HEK293 (cell line): ENCODE results near the gene LRBA.

Experiments
- FEZF1 ChIP-seq: fragments of 450-650 bp; formaldehyde crosslinking; IDR thresholded peaks from 2 replicates; pipeline ENCODE4 v1.5.1; 2016; ENCODE audit warnings: missing biosample characterization, missing genetic modification characterization
- KLF1 ChIP-seq: fragments of 450-650 bp; formaldehyde crosslinking; IDR thresholded peaks from 2 replicates; pipeline ENCODE4 v1.5.1; 2016; ENCODE audit warnings: missing biosample characterization, missing genetic modification characterization
- TCF7L2 ChIP-seq: IDR thresholded peaks from 2 replicates; pipeline ENCODE4 v1.6.1; 2011; ENCODE audit warnings: low read depth, mild to moderate bottlenecking, inconsistent platforms, low read length, moderate library complexity, borderline replicate concordance
- WT1 ChIP-seq: fragments of 450-650 bp; formaldehyde crosslinking; IDR thresholded peaks from 2 replicates; pipeline ENCODE4 v1.5.1; 2016; ENCODE audit warnings: missing biosample characterization, missing genetic modification characterization
- YY1 ChIP-seq: fragments of 450-650 bp; formaldehyde crosslinking; IDR thresholded peaks from 2 replicates; pipeline ENCODE4 v1.5.1; 2018; ENCODE audit warnings: missing biosample characterization, missing genetic modification characterization
- ZBTB11 ChIP-seq: fragments of 450-650 bp; formaldehyde crosslinking; conservative IDR thresholded peaks from 2 replicates; pipeline ENCODE4 v1.5.1; 2016; ENCODE audit warnings: low read depth, missing biosample characterization, missing genetic modification characterization
- ZFP37 ChIP-seq: fragments of 450-650 bp; formaldehyde crosslinking; IDR thresholded peaks from 2 replicates; pipeline ENCODE4 v1.5.1; 2016; ENCODE audit warnings: missing biosample characterization, missing genetic modification characterization
- ZNF223 ChIP-seq: fragments of 450-650 bp; formaldehyde crosslinking; IDR thresholded peaks from 2 replicates; pipeline ENCODE4 v1.5.1; 2016; ENCODE audit warnings: missing biosample characterization, missing genetic modification characterization
- ZNF239 ChIP-seq: fragments of 450-650 bp; formaldehyde crosslinking; IDR thresholded peaks from 2 replicates; pipeline ENCODE4 v1.5.1; 2016; ENCODE audit warnings: missing biosample characterization, missing genetic modification characterization
- ZNF274 ChIP-seq, 2 experiments: fragments of 200-500 bp in 1 of 2; fragments of 450-650 bp in 1 of 2; sonication (Bioruptor generic) in 1 of 2; formaldehyde crosslinking in 1 of 2; IDR thresholded peaks; 2 replicates each; pipeline versions ENCODE4 v1.5.1 to v1.6.1; 2014 to 2016; ENCODE audit warnings: borderline replicate concordance in 1 of 2, inconsistent platforms in 1 of 2, low read length in 1 of 2, missing biosample characterization in 1 of 2, missing genetic modification characterization in 1 of 2
- ZNF530 ChIP-seq: fragments of 450-650 bp; formaldehyde crosslinking; IDR thresholded peaks from 2 replicates; pipeline ENCODE4 v1.5.1; 2016; ENCODE audit warnings: low read depth, missing biosample characterization, missing genetic modification characterization
- ZNF629 ChIP-seq: fragments of 450-650 bp; formaldehyde crosslinking; IDR thresholded peaks from 2 replicates; pipeline ENCODE4 v1.5.1; 2017; ENCODE audit warnings: missing biosample characterization, missing genetic modification characterization
- ZNF777 ChIP-seq: fragments of 450-650 bp; formaldehyde crosslinking; IDR thresholded peaks from 2 replicates; pipeline ENCODE4 v1.5.1; 2017; ENCODE audit warnings: missing biosample characterization, missing genetic modification characterization, borderline replicate concordance
- TF ChIP-seq, protein P1 (sequence below): fragments of 450-650 bp; formaldehyde crosslinking; IDR thresholded peaks from 2 replicates; pipeline ENCODE4 v1.5.1; 2016; ENCODE audit warnings: missing biosample characterization, missing genetic modification characterization

DNA sequence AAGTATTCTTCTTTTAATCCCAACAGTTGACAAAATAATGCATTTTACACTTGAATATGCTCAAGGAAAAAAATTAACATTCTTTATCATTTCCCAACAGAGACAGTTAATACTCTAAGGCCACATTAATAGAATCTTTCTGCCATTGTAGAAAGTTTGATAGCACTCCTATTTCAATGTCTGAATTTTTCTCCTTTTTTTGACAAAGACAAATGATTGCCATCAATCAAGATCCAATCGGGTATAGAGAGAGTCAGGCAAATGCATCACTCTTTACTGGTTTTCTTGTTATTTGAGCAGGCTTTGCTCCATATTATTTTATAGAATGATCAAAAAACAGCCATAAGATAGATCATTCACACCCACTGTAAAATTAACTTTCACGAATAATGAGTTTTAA, 387.0 kb downstream of the LRBA start:
- TF ChIP-seq ZNF777 (tag by site-specific recombination) (no peak), WT1 (tag by site-specific recombination) (no peak), ZFP37 (tag by site-specific recombination) (no peak), ZBTB11 (tag by site-specific recombination) (no peak), ZNF274 (IDR thresholded peaks at IDR 0.05; ENCODE audit: low read length) (no peak), ZNF274 (tag by site-specific recombination; IDR thresholded peaks at IDR 0.05; ENCODE audit: borderline replicate concordance) (no peak), FEZF1 (tag by site-specific recombination) (no peak), YY1 (no peak), KLF1 (tag by site-specific recombination) (no peak), TCF7L2 (no peak), ZNF223 (no peak), ZNF629 (tag by site-specific recombination) (no peak), ZNF530 (no peak), ZNF239 (tag by site-specific recombination) (no peak)
- TF ChIP-seq, protein P1, sequence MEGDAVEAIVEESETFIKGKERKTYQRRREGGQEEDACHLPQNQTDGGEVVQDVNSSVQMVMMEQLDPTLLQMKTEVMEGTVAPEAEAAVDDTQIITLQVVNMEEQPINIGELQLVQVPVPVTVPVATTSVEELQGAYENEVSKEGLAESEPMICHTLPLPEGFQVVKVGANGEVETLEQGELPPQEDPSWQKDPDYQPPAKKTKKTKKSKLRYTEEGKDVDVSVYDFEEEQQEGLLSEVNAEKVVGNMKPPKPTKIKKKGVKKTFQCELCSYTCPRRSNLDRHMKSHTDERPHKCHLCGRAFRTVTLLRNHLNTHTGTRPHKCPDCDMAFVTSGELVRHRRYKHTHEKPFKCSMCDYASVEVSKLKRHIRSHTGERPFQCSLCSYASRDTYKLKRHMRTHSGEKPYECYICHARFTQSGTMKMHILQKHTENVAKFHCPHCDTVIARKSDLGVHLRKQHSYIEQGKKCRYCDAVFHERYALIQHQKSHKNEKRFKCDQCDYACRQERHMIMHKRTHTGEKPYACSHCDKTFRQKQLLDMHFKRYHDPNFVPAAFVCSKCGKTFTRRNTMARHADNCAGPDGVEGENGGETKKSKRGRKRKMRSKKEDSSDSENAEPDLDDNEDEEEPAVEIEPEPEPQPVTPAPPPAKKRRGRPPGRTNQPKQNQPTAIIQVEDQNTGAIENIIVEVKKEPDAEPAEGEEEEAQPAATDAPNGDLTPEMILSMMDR (tag by site-specific recombination), result no peak
